H1 (cell line): ENCODE results near the gene PKNOX1. TPM values are rescaled to one million over a fixed set of nuclear protein-coding genes. Genes with fewer than 3 reads are reported as not detected.

ENCODE experiments used
- CTCF ChIA-PET: fragments of 300-600 bp; sonication (Branson Sonifier 250); formaldehyde crosslinking; loops from one replicate; lab custom pipeline; 2021; ENCODE audit not compliant: partially characterized antibody; lab: Charles Lee
- POLR2A ChIA-PET: fragments of 300-600 bp; sonication (Branson Sonifier 250); formaldehyde crosslinking; loops from one replicate; lab custom pipeline; 2021; ENCODE audit warnings: inconsistent platforms; ENCODE audit not compliant: partially characterized antibody; lab: Charles Lee
- DNase-seq, 2 experiments: peaks; one replicate each; pipeline versions ENCODE4 v3.0.0 to v3.0.0-alpha.2; 2010 to 2022; ENCODE audit warnings: low spot score in 2 of 2, low read depth in 1 of 2, mixed read lengths in 1 of 2
- FAIRE-seq: peaks from 2 replicates; lab custom pipeline; 2011; peaks lifted over from hg19 to GRCh38; lab: Jason Lieb, UNC
- H2AFZ ChIP-seq: 2 replicates; pipeline ENCODE4 v1.8.1; 2012; ENCODE audit warnings: low read length, inconsistent platforms
- H2AK5ac ChIP-seq: 2 replicates; pipeline ENCODE4 v1.6.1; 2013; ENCODE audit warnings: low read depth, low read length
- H2BK120ac ChIP-seq: replicated peaks from 2 replicates; pipeline ENCODE3; 2013; ENCODE audit warnings: low read depth, low read length, inconsistent platforms
- H2BK12ac ChIP-seq: 2 replicates; pipeline ENCODE4 v1.6.1; 2013; ENCODE audit warnings: low read depth, low read length
- H2BK15ac ChIP-seq: 2 replicates; pipeline ENCODE4 v1.6.1; 2013; ENCODE audit warnings: low read length
- H2BK20ac ChIP-seq: 2 replicates; pipeline ENCODE4 v1.6.1; 2013; ENCODE audit warnings: low read length
- H2BK5ac ChIP-seq: 2 replicates; pipeline ENCODE4 v1.6.1; 2013; ENCODE audit warnings: low read depth, low read length
- H3K14ac ChIP-seq: 2 replicates; pipeline ENCODE4 v1.6.1; 2013; ENCODE audit warnings: inconsistent platforms; ENCODE audit not compliant: insufficient read length
- H3K18ac ChIP-seq: 2 replicates; pipeline ENCODE4 v1.6.1; 2013; ENCODE audit warnings: low read length; ENCODE audit errors: extremely low read depth
- H3K23ac ChIP-seq: 2 replicates; pipeline ENCODE4 v1.6.1; 2013; ENCODE audit warnings: inconsistent platforms; ENCODE audit not compliant: insufficient read length
- H3K23me2 ChIP-seq: 2 replicates; pipeline ENCODE4 v1.6.1; 2013; ENCODE audit warnings: low read depth, low read length
- H3K27ac ChIP-seq: 2 replicates; pipeline ENCODE4 v1.6.1; 2011; ENCODE audit warnings: low read depth, low read length, inconsistent platforms
- H3K27me3 ChIP-seq, 4 experiments: replicated peaks in 1 of 4; 1 replicate in 1 of 4; 2 replicates in 3 of 4; pipeline versions ENCODE4 v1.6.1 to v1.8.1; 2011 to 2013; ENCODE audit warnings: low read length in 3 of 4, mild to moderate bottlenecking in 3 of 4, inconsistent platforms in 2 of 4, mixed read lengths in 2 of 4, moderate library complexity in 1 of 4; ENCODE audit not compliant: control insufficient read depth in 3 of 4, insufficient read depth in 3 of 4; ENCODE audit errors: extremely low read depth in 1 of 4
- H3K36me3 ChIP-seq, 4 experiments: 2 replicates each; pipeline versions ENCODE4 v1.6.1 to v1.8.1; 2011 to 2013; ENCODE audit warnings: mild to moderate bottlenecking in 4 of 4, low read length in 3 of 4, moderate library complexity in 2 of 4, control low read depth in 1 of 4, inconsistent platforms in 1 of 4; ENCODE audit not compliant: insufficient read depth in 4 of 4, control insufficient read depth in 2 of 4
- H3K4ac ChIP-seq: replicated peaks from 2 replicates; pipeline ENCODE3; 2013; ENCODE audit warnings: low read length, low read depth, mixed read lengths, inconsistent platforms; ENCODE audit not compliant: insufficient read length
- H3K4me1 ChIP-seq, 4 experiments: replicated peaks in 1 of 4; 1 replicate in 1 of 4; 2 replicates in 3 of 4; pipeline versions ENCODE4 v1.6.1 to v1.8.1; 2011 to 2013; ENCODE audit warnings: low read length in 3 of 4, inconsistent platforms in 2 of 4, mixed read lengths in 1 of 4; ENCODE audit not compliant: insufficient read depth in 4 of 4, control insufficient read depth in 3 of 4
- H3K4me2 ChIP-seq, 2 experiments: 2 replicates each; pipeline versions ENCODE4 v1.6.1 to v1.8.1; 2011 to 2013; ENCODE audit warnings: low read depth in 2 of 2, low read length in 2 of 2, control low read depth in 1 of 2, inconsistent platforms in 1 of 2, mild to moderate bottlenecking in 1 of 2; ENCODE audit not compliant: insufficient read depth in 1 of 2
- H3K4me3 ChIP-seq, 4 experiments: fragments of 200-600, 300-600 bp in 1 of 4; sonication (generic), shearing (Covaris generic), sonication (Bioruptor Twin) in 1 of 4; 2 replicates each; pipeline versions ENCODE4 v1.5.1 to v1.8.1; 2011 to 2016; ENCODE audit warnings: low read length in 4 of 4, low read depth in 3 of 4, control low read depth in 2 of 4, inconsistent platforms in 2 of 4, mild to moderate bottlenecking in 2 of 4, mixed read lengths in 1 of 4, moderate library complexity in 1 of 4; ENCODE audit not compliant: insufficient read depth in 2 of 4; ENCODE audit errors: extremely low read depth in 1 of 4
- H3K56ac ChIP-seq: replicated peaks from 2 replicates; pipeline ENCODE3; 2013; ENCODE audit warnings: low read depth, mild to moderate bottlenecking, mixed read lengths, low read length, inconsistent platforms; ENCODE audit not compliant: insufficient read length
- H3K79me1 ChIP-seq: 2 replicates; pipeline ENCODE4 v1.6.1; 2013; ENCODE audit warnings: low read depth, low read length, control low read depth
- H3K79me2 ChIP-seq, 2 experiments: 2 replicates each; pipeline versions ENCODE4 v1.6.1 to v1.8.1; 2012 to 2013; ENCODE audit warnings: low read length in 2 of 2, mild to moderate bottlenecking in 2 of 2, inconsistent platforms in 1 of 2; ENCODE audit not compliant: insufficient read depth in 2 of 2, control insufficient read depth in 1 of 2
- H3K9ac ChIP-seq, 4 experiments: replicated peaks in 1 of 4; 1 replicate in 1 of 4; 2 replicates in 3 of 4; pipeline versions ENCODE4 v1.6.1 to v1.8.1; 2011 to 2013; ENCODE audit warnings: low read depth in 3 of 4, low read length in 3 of 4, control low read depth in 2 of 4, mild to moderate bottlenecking in 2 of 4, moderate library complexity in 2 of 4, inconsistent platforms in 1 of 4; ENCODE audit errors: extremely low read depth in 1 of 4
- H3K9me3 ChIP-seq, 2 experiments: 2 replicates each; pipeline versions ENCODE4 v1.6.1 to v1.8.1; 2012 to 2013; ENCODE audit warnings: mild to moderate bottlenecking in 2 of 2, moderate library complexity in 2 of 2, control low read depth in 1 of 2, inconsistent platforms in 1 of 2, low read depth in 1 of 2, low read length in 1 of 2, mixed read lengths in 1 of 2; ENCODE audit not compliant: insufficient read depth in 2 of 2
- H4K20me1 ChIP-seq, 2 experiments: replicated peaks in 1 of 2; 2 replicates each; pipeline versions ENCODE3 to v1.8.1; 2011 to 2013; ENCODE audit warnings: inconsistent platforms in 2 of 2, low read length in 2 of 2, mild to moderate bottlenecking in 1 of 2; ENCODE audit not compliant: insufficient read depth in 2 of 2, control insufficient read depth in 1 of 2
- H4K5ac ChIP-seq: 2 replicates; pipeline ENCODE4 v1.6.1; 2013; ENCODE audit warnings: low read length, low read depth, mixed read lengths, inconsistent platforms; ENCODE audit not compliant: insufficient read length
- H4K8ac ChIP-seq: 2 replicates; pipeline ENCODE4 v1.8.0; 2013; ENCODE audit warnings: mild to moderate bottlenecking, moderate library complexity, low read length, inconsistent platforms; ENCODE audit not compliant: insufficient read depth; ENCODE audit errors: extremely low read depth
- H4K91ac ChIP-seq: replicated peaks from 2 replicates; pipeline ENCODE3; 2013; ENCODE audit warnings: low read length, mixed read lengths, inconsistent platforms; ENCODE audit not compliant: insufficient read length
- CREB1 ChIP-seq: IDR thresholded peaks from 2 replicates; pipeline ENCODE4 v1.6.1; 2012; ENCODE audit warnings: inconsistent platforms
- PHF8 ChIP-seq: fragments of 200-600 bp; sonication (generic); conservative IDR thresholded peaks from 2 replicates; pipeline ENCODE4 v1.7.1; 2012; ENCODE audit warnings: low read depth, mild to moderate bottlenecking, inconsistent platforms, low read length, moderate library complexity
- SP4 ChIP-seq: IDR thresholded peaks from 2 replicates; pipeline ENCODE4 v1.6.1; 2012; ENCODE audit warnings: low read length, inconsistent platforms
- WGBS, 2 experiments: shearing (Covaris generic) in 1 of 2; methylation state at CpG; one replicate each; pipeline versions ENCODE4 v1.1.6 to v1.1.7; 2013 to 2015; ENCODE audit warnings: low lambda C conversion rate in 2 of 2, mixed read lengths in 2 of 2, inconsistent platforms in 1 of 2, low coverage in 1 of 2, missing lambda C conversion rate in 1 of 2; ENCODE audit not compliant: insufficient replicate concordance in 2 of 2, insufficient coverage in 1 of 2, insufficient read length in 1 of 2; ENCODE audit errors: extremely low coverage in 1 of 2, missing lambda C conversion rate in 1 of 2; 5-methylcytosine and 5-hydroxymethylcytosine counted together
- polyA plus RNA-seq, 7 experiments: library from polyadenylated mRNA; depleted of rRNA in 3 of 7; stranded (reverse) in 5 of 7; unstranded in 2 of 7; fragments of >200 nt in 5 of 7; fragments of 200-250 nt in 2 of 7; gene quantifications; 1 replicate in 5 of 7; 2 replicates in 1 of 7; 4 replicates in 1 of 7; pipeline versions ENCODE4 v1.2.1 to v1.2.3, GENCODE V29; 2011 to 2013; ENCODE audit warnings: missing spikeins in 2 of 7, mixed read lengths in 2 of 7
- total RNA-seq: library from RNA; stranded (reverse); fragmentation: NEBNext Ultra II Directional; extraction: Animal tissue kit (Norgen Biotek cat#: 25700); gene quantifications from 2 replicates; pipeline ENCODE4 v1.2.1, GENCODE V29; 2021

Gene PKNOX1
- total and polyA plus RNA-seq, 2 of the 8 experiments (the other 6 are each of a cell fraction or from before 2014, with no cell fraction given) = 20.4 to 31.9 TPM

DNA sequence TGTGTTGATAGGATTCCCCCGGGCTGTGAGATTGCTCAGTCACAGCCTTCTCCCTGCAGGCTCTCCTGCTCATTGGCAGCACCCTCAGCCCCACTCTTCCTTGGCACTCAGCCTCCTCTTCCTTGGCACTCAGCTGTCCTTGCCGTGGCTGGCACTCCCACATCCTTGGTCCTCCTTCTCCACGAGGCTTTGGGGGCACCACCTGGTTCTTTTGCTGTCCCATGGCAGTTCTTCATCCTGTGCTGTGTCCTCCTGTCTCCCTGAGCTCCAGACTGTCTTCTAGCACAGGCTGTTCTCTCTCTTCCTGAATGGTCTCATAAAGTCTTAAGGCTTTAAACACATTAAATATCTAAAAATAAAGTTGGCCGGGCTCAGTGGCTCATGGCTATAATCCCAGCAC, 27.0 kb downstream of the PKNOX1 start:
- H3K9me3 ChIP-seq = peaks cover 19 to 24% of the 10 kb centered on the region in 2 experiments
- H4K5ac ChIP-seq = no peak overlapping the region
- H4K20me1 ChIP-seq = no peaks in the 10 kb centered on the region
- ChIA-PET POLR2A (interaction anchor here (1.4 to 1.5 kb wide), 3 partner anchors 9 to 85 kb away, joined by 4 to 5 read pairs (median 5); no protein-coding TSS in a partner anchor), CTCF (interaction anchor here (0.9 to 1.3 kb wide), 2 partner anchors 15 to 17 kb away, joined by 4 to 5 read pairs; no protein-coding TSS in a partner anchor)
- no peak overlapping the region for H2BK120ac ChIP-seq
- 92% methylated on average over 4 of the region's 4 CpGs; no CpG with 5 or more reads in 1 of the 2 experiments for WGBS, 2 experiments
- no peak overlapping the region for H3K56ac ChIP-seq
- H3K79me2 ChIP-seq = peaks cover 0 to 3% of the 10 kb centered on the region in 2 experiments; a peak in 1 of 4 replicates
- H3K18ac ChIP-seq = no peak overlapping the region
- FAIRE-seq (no peak), DNase-seq (no peak)
- H3K4me1 ChIP-seq = peaks cover 0 to 2% (median 0%) of the 10 kb centered on the region in 4 experiments; a peak in 2 of 7 replicates
- H2AK5ac ChIP-seq = no peak overlapping the region
- no peak overlapping the region for H4K91ac ChIP-seq
- H3K23ac ChIP-seq = no peak overlapping the region
- no peaks in the 10 kb centered on the region for H3K23me2 ChIP-seq
- no peak overlapping the region for H2AFZ ChIP-seq
- peaks cover 0 to 6% (median 0%) of the 10 kb centered on the region in 4 experiments; a peak in 2 of 8 replicates for H3K36me3 ChIP-seq
- H2BK5ac ChIP-seq = peak overlapping the region; percentile 78; the same call in 1 of the 2 replicates
- 0 out of 2 replicates have a peak, but pooled peaks cover 2% of the 10 kb centered on the region for H3K79me1 ChIP-seq
- H2BK20ac ChIP-seq = no peak overlapping the region
- no peak overlapping the region for H3K9ac ChIP-seq
- no peak overlapping the region for H3K4me2 ChIP-seq
- H3K4me3 ChIP-seq = no peak overlapping the region
- no peaks in the 10 kb centered on the region for H3K27me3 ChIP-seq
- no peak overlapping the region for H3K27ac ChIP-seq
- H2BK15ac ChIP-seq = no peak overlapping the region
- H3K4ac ChIP-seq = no peak overlapping the region
- no peak overlapping the region for H3K14ac ChIP-seq
- no peak overlapping the region for H4K8ac ChIP-seq
- H2BK12ac ChIP-seq = no peak overlapping the region; the same call in 1 of the 2 replicates
- TF ChIP-seq CREB1 (no peak), SP4 (no peak), PHF8 (no peak)
